A673 (cell line): ENCODE data around the gene PLCXD3.

ENCODE experiments used
- EZH2 ChIP-seq: fragments of 200-600 bp; sonication (generic); IDR thresholded peaks from 2 replicates; pipeline ENCODE4 v1.6.1; 2017; ENCODE audit warnings: borderline replicate concordance, low read depth, mild to moderate bottlenecking, mixed read lengths, antibody characterized with exemption, low read length; ENCODE audit not compliant: poor library complexity, severe bottlenecking
- TF ChIP-seq, protein P1 (sequence below): fragments of 300-800, 200-600 bp; sonication (generic); conservative IDR thresholded peaks from 2 replicates; pipeline ENCODE4 v1.5.1; 2017; ENCODE audit warnings: low read depth, mild to moderate bottlenecking, antibody characterized with exemption, low read length, moderate library complexity, mixed read lengths

DNA sequence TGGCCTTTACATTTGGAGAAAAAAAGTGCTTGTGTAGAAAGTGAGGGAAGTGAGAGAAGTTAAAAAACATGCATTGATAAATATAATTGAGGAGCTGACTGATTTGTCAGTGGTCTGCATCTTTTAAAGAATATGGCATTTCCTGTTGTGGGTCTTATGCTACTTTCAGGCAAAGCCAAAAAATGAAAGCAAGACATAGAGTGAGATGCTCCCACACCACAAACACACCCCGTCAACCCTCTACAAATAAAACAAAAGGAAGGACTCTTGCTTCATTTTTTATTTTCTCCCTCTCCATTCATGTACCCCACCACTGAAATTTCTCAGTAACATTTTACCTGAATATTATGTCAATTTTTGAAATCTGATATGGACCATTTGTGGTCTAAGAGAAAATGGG lies 22.1 kb upstream of the PLCXD3 start:
- TF ChIP-seq, protein P1, sequence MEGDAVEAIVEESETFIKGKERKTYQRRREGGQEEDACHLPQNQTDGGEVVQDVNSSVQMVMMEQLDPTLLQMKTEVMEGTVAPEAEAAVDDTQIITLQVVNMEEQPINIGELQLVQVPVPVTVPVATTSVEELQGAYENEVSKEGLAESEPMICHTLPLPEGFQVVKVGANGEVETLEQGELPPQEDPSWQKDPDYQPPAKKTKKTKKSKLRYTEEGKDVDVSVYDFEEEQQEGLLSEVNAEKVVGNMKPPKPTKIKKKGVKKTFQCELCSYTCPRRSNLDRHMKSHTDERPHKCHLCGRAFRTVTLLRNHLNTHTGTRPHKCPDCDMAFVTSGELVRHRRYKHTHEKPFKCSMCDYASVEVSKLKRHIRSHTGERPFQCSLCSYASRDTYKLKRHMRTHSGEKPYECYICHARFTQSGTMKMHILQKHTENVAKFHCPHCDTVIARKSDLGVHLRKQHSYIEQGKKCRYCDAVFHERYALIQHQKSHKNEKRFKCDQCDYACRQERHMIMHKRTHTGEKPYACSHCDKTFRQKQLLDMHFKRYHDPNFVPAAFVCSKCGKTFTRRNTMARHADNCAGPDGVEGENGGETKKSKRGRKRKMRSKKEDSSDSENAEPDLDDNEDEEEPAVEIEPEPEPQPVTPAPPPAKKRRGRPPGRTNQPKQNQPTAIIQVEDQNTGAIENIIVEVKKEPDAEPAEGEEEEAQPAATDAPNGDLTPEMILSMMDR: no peak
- no peak for TF ChIP-seq EZH2
